Choroid plexus epithelial cell (primary cell): ENCODE results near the gene USHBP1.

Source experiments
- DNase-seq: peaks from one replicate; pipeline ENCODE4 v3.0.0-alpha.2; 2010; ENCODE audit warnings: low read depth
- H3K4me3 ChIP-seq: 2 replicates; pipeline ENCODE4 v1.5.1; 2011; ENCODE audit warnings: low read depth, mild to moderate bottlenecking, control low read depth, low read length, moderate library complexity
- CTCF ChIP-seq: conservative IDR thresholded peaks from 2 replicates; pipeline ENCODE4 v1.5.1; 2011; ENCODE audit warnings: low read depth, mild to moderate bottlenecking, control low read depth, inconsistent platforms, low read length, moderate library complexity

USHBP1 gene

DNA sequence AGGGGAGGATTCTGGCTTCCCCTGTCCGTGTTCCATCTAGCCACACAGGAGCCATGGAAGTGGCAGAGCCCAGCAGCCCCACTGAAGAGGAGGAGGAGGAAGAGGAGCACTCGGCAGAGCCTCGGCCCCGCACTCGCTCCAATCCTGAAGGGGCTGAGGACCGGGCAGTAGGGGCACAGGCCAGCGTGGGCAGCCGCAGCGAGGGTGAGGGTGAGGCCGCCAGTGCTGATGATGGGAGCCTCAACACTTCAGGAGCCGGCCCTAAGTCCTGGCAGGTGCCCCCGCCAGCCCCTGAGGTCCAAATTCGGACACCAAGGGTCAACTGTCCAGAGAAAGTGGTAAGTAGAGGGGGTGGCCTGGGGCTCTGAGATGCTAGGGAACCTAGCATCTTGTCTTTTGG, 4.2 kb upstream of the USHBP1 start:
- no peak for DNase-seq
- no peak overlapping the region for H3K4me3 ChIP-seq
- no peak for TF ChIP-seq CTCF

GRCh38 chr19:17266975-17267788, 2.6 kb upstream of the USHBP1 start, which contains the start of gene BABAM1:
Gene BABAM1 (plus strand): TSS chr19:17267443. CDS start chr19:17268807, 1,364 bp downstream.
- peak within 1 kb of the TSS; percentile 99 for H3K4me3 ChIP-seq
- DNase-seq, result peak; percentile 100
- TF ChIP-seq CTCF, result no peak

DNA sequence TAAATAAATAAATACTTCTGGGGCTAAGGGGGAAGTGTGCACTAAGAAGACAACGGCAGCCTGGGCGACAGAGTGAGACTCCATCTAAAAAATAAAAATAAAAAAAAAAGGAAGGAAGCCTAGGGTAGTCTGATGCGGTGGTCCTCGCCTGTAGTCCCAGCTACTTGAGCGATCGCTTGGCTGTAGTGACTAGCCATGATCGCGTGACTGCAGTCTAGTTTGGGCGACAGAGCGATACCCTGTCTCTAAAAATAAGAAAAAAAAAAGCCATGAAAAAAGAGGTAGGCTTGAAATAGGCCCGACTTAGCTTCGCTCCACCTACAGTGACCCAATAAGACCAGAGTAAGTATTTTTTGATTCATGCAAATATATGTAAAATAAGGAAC, 2.0 kb upstream of the USHBP1 start:
- no peak for DNase-seq
- no peak overlapping the region for H3K4me3 ChIP-seq
- TF ChIP-seq CTCF, result no peak

GRCh38 chr19:17266026-17266425, 1.5 kb upstream of the USHBP1 start:
- H3K4me3 ChIP-seq, result no peak overlapping the region
- TF ChIP-seq CTCF, result no peak
- DNase-seq, result no peak

GRCh38 chr19:17263712-17264640, 569 bp downstream of the USHBP1 start:
- no peak for TF ChIP-seq CTCF
- DNase-seq, result no peak
- H3K4me3 ChIP-seq, result no peak overlapping the region

GRCh38 chr19:17262557-17262956, 2.0 kb downstream of the USHBP1 start:
- H3K4me3 ChIP-seq, result no peak overlapping the region
- TF ChIP-seq CTCF, result no peak
- DNase-seq, result no peak
